ENCODE data around the gene TCEAL9.

Gene TCEAL9

GRCh38 chrX:103367502-103367901 is 11.2 kb downstream of the TCEAL9 start:
- POLR2A ChIA-PET = no interaction called here
- CTCF ChIA-PET = no interaction called here
- no peak for TF ChIP-seq CTCF (IDR thresholded peaks at IDR 0.05; ENCODE audit: control extremely low read depth, extremely low read depth, low read depth, missing control alignments)
- no peak for DNase-seq (ENCODE audit: extremely low spot score)

DNA sequence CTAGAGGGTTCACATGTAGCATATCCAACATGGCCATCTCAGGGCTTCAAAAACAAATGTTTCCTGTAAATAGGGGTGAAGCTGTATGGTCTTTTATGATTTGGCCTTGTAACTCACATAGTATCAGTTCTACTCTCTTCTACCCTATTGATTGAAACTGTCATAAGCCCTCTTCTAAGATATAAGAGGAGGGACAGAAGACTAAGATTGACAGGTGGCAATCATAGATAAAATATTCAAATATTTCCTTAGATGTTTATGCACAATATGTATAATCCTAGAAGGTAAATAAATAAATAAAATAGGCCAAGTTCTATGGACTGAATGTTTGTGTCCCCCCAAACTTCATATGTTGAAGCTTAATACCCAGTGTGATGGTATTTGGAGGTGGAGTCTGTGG is 13.2 kb downstream of the TCEAL9 start:
- TF ChIP-seq CTCF (IDR thresholded peaks at IDR 0.05; ENCODE audit: control extremely low read depth, extremely low read depth, low read depth, missing control alignments) = no peak
- ChIA-PET CTCF (no interaction called here), POLR2A (no interaction called here)
- DNase-seq (ENCODE audit: extremely low spot score) = no peak

GRCh38 chrX:103372886-103373285 is 16.6 kb downstream of the TCEAL9 start:
- DNase-seq (ENCODE audit: extremely low spot score) = no peak
- no peak for TF ChIP-seq CTCF (IDR thresholded peaks at IDR 0.05; ENCODE audit: control extremely low read depth, extremely low read depth, low read depth, missing control alignments)
- CTCF ChIA-PET = no interaction called here
- POLR2A ChIA-PET = no interaction called here

GRCh38 chrX:103373581-103373980 is 17.3 kb downstream of the TCEAL9 start:
- CTCF ChIA-PET = no interaction called here
- TF ChIP-seq CTCF (IDR thresholded peaks at IDR 0.05; ENCODE audit: control extremely low read depth, extremely low read depth, low read depth, missing control alignments) = no peak
- POLR2A ChIA-PET = no interaction called here
- no peak for DNase-seq (ENCODE audit: extremely low spot score)

DNA sequence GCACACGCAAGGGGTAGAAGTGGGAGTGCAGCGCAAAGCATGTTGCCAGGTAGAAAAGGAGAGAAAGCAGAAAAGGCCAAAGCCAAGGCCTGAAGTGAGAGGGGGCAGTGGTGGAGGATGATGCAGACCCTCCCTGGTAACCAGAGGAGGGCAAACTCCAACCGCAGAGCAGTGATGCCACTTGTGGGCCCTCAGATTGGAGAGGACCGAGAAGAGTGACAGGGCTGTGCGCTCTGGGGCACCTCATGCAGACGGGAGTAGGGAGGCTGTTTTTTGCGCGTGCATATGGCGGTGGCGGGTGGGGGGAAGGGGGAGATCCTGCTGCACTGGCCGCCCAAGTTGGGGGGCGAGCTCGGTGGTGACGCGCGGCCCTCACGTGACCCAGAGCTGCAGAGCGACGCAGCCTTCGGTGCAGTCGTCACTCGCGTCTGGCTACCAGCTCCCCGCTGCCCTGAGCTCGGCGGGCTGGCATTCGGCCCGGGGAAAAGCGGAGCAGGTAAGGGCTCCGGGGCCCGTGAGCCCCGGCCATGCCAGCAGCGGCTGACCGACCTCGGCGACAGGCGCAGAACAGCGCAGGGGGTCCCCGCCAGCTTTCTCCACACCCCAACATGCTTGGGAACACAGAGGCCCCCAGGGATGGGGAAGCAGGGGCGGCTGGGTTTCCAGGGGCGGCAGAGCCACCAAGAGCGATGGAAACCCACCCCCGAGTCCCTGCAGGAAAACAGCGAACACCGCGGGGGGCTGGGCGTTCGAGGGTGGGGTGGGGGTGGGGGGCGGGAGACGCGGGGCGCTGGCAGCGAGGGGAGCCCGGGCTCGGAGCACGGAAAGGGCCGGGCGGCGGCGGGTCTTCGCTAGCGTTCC is 20.0 kb downstream of the TCEAL9 start, which contains the start of gene BEX3:
Gene BEX3 (plus strand): TSS at position 421 of the 861 bp plus-strand sequence. CDS start 984 bp downstream, outside the sequence.
- ChIA-PET POLR2A (no interaction called here), CTCF (no interaction called here)
- DNase-seq (ENCODE audit: extremely low spot score) = peak; percentile 9
- no peak for TF ChIP-seq CTCF (IDR thresholded peaks at IDR 0.05; ENCODE audit: control extremely low read depth, extremely low read depth, low read depth, missing control alignments)

GRCh38 chrX:103376979-103377324 is 20.6 kb downstream of the TCEAL9 start:
- ChIA-PET POLR2A (no interaction called here), CTCF (no interaction called here)
- TF ChIP-seq CTCF (IDR thresholded peaks at IDR 0.05; ENCODE audit: control extremely low read depth, extremely low read depth, low read depth, missing control alignments) = no peak
- no peak for DNase-seq (ENCODE audit: extremely low spot score)

Measured in GM10248 (cell line).